GM21723 (cell line): ENCODE data around the gene PHF20.
"Not testable (repeated sequence)": the region's sequence is repeated elsewhere in the genome, so short reads cannot be mapped to it uniquely, and the experiment has no call there.

Experiments used
- ATAC-seq: cut with Tn5 transposase; IDR thresholded peaks from one replicate; pipeline ENCODE4 v1.9.1; 2021; ENCODE audit warnings: mild to moderate bottlenecking, moderate library complexity; ENCODE audit not compliant: unreplicated experiment

Gene PHF20

DNA sequence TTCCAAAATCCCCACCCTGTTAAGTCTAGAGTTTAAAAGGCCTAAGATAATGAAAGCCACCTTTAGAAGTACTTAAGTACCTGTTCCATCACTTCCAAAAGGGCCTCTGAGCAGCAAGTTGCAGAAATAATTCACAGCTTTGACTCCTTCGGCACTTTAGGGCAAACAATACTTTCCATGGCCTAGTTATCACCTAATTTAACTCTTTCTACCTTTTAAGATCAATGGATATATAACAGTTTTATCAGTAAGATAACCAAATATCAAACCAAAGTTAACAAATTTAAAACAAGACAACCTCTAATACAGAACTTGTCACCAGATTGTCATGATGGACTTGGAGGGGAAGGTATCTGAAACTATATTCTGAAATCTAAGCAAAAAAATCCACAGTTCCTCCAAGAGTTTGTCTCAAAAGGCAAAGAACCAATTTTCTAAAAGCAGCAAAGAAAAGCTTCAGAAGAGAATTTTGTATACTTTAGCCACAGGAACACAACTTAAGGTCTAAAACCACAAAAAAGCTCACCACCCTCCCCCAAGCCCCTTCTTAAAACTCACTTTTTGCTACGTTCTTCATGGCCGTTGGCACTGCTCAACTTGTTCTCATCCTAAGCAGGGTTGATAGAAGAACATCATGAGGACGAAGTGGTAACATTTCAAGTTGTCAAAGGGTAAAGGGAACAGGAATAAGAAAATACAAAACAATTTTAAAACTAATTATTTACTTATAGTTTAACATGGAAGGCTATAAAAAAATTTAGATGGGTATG is 33.2 kb upstream of the PHF20 start:
- ATAC-seq = no peak

DNA sequence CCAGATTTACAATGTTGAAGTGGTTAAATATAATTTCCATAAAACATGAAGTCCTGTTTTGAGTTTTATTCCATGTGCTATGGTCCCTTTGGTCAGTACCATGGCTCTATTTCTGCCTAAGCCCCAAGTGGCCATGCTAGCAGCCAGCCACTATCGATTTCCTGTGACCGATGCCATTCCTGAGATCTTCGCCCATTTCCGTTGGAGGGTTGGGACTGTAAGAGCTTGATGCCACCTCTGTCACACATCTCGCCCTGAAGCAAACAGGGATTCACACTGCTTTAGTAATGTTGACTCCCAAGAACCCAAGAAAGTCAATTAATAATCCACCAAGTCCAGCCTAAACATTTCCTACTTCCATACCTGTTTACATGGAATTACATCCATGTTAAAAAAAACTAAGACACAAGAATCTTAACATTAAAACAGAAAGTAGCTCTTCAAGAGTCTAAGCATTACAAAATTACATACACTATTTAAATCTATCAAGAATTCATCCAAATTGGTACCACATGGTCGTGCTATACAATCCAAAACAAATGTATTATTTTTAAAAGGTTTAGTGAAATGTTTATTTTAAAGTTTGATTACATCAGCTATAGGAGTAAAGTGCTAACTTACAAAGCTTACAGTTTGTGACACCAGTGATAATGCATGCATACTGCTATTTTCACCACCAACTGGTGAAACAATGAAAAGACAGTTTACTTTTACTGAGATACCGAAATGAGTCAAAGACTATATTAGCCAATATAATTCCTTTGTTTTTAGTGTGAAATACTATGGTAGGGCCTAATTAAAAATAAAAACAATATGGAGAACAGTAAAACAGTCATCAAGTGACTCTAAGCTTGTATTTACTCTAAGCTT is 32.3 kb upstream of the PHF20 start:
- no peak for ATAC-seq

- peak; percentile 86 for ATAC-seq
Observed at GRCh38 chr20:35741892-35742740, 29.7 kb upstream of the PHF20 start, which contains the start of gene RBM39. TSS of gene RBM39 (minus strand) at chr20:35742260. CDS start at chr20:35740874, 1,386 bp downstream.

- peak; percentile 39 for ATAC-seq
Observed at GRCh38 chr20:35742741-35743523, 28.9 kb upstream of the PHF20 start.

GRCh38 chr20:35743693-35744491 is 27.9 kb upstream of the PHF20 start:
- ATAC-seq = no peak

GRCh38 chr20:35744492-35744841 is 27.3 kb upstream of the PHF20 start:
- ATAC-seq = not testable (repeated sequence)

GRCh38 chr20:35750611-35751010 is 21.2 kb upstream of the PHF20 start:
- ATAC-seq = no peak

GRCh38 chr20:35756404-35756803 is 15.4 kb upstream of the PHF20 start:
- ATAC-seq = no peak

- ATAC-seq = no peak
Observed at GRCh38 chr20:35757098-35757705, 14.6 kb upstream of the PHF20 start.

DNA sequence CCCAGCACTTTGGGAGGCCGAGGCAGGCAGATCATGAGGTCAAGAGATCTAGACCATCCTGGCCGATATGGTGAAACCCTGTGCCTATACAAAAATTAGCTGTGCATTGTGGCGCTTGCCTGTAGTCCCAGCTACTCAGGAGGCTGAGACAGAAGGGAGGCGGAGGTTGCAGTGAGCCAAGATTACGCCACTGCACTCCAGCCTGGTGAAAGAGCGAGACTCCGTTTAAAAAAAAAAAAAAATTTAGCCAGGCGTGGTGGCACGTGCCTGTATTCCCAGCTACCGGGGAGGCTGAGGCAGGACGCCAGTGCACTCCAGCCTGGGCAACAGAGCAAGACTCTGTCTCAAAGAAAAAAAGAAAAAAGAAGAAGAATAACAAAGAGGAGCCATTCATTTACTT is 10.3 kb upstream of the PHF20 start:
- ATAC-seq = not testable (repeated sequence)

GRCh38 chr20:35762461-35762860 is 9.4 kb upstream of the PHF20 start:
- ATAC-seq = no peak

- not testable (repeated sequence) for ATAC-seq
Observed at GRCh38 chr20:35764936-35765335, 6.9 kb upstream of the PHF20 start.

DNA sequence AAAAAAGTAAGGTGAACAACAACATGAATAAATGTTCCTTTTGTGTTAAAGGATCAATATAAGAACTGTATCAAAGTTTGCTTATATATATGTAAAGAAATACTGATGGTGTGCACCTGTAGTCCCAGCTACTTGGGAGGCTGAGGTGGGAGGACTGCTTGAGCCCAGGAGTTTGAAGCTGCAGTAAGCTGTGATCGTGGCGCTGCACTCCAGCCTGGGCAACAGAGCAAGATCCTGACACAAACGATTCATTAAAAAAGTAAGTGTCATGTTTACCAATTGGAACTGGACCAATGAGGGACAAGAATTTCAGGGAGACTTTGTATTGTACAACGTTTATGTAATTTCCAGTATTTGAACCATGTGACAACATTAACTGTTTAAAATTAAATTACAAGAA is 5.0 kb upstream of the PHF20 start:
- no peak for ATAC-seq

DNA sequence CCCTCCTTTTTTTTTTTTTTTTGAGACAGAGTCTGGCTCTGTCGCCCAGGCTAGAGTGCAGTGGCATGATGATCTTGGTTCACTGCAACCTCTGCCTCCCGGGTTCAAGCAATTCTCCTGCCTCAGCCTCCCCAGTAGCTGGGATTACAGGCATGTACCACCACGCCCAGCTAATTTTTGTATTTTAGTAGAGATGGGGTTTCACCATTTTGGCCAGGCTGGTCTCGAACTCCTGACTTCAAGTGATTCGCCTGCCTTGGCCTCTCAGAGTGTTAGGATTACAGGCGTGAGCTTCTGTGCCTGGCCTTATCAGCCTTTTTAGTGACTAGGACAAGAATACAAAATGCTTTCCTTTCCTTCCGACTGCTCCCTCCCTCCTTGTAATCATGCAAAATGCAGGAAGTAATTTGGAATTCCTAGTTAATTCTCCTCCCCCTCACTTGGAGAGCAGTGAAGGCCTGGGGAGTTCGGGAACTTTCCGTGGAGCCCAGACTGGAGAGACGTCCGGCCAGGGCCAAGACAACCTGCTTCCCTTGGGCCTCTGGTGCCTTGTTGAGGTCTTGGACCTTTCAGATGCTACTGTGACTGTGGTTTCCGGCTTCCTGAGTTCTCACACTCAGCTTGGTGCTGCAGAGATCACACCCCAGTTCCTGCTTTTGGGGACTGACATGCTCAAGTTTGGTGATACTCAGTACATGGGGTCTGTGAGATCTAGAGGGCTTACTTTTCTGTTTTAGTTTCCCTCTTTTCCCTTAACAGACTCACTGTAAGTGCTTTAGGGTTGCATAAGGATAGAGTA is 3.9 kb upstream of the PHF20 start:
- peak; percentile 59 for ATAC-seq

DNA sequence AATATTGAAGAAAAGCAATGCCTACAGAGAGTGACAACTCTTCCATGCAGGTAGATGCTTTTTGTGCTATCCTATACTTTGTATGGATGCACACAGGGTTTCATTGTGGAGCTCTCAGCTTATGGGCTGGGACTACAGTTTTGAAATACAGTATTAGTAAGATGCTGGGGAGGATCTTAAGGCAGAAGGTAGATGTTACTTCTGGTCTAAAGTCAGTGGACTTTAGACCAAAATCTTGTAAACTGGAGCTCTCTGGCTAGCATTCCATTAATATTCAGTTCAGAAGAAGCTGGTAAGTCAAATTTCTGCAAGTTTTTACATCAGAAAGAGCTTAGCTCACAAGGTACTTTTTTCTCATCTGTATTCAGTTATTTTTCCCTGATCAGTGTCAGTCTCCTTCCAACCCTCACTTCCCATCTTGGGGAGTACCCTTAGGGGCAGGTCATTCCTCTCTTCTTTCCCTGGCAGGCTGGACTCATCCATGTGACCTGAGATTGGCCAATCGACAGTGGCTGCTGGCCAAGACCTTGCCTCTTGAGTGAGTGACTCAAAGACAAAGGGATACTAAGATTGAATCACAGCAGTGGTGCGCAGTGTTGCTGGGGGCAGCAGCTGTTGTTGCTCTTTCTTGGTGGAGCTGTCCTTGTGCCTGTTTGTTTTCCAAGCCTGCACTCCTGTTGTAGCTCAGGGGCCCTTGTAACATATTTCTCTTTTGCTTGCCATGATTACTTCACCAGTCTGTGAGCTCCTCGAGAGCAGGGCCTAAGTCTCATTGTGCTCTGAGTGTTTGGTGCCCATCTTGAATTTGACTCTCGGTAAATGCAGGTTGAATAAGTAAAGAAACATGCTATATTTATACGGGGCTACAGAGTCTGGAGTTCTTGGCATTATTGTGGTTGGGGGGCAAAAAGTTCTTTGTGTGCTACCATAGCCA is 2.8 kb upstream of the PHF20 start:
- ATAC-seq = no peak

GRCh38 chr20:35771367-35771688 is 487 bp upstream of the PHF20 start:
- ATAC-seq = no peak

- ATAC-seq = no peak
Observed at GRCh38 chr20:35772563-35773058, 796 bp downstream of the PHF20 start.
